ENCODE data around the gene CCR5. TPM values are rescaled to one million over a fixed set of nuclear protein-coding genes. Genes with fewer than 3 reads are reported as not detected.
"Not testable (repeated sequence)": the region's sequence is repeated elsewhere in the genome, so short reads cannot be mapped to it uniquely, and the experiment has no call there.

The CCR5 gene
- 1 to 10 TPM; 3.2 to 8.3 TPM for total RNA-seq
- 10.3 to 23.4 reads per million in 2 donors for total RNA-seq

- Mint-ChIP-seq H3K36me3 (ENCODE audit: low read depth) (peaks cover 7% of the 10 kb centered on the region), H3K27me3 (no peaks in the 10 kb centered on the region), H3K27ac (peak within 1 kb of the TSS; percentile 92), H3K4me3 (peak within 1 kb of the TSS; percentile 81), H3K4me1 (peaks cover 61% of the 10 kb centered on the region)
- DNase-seq (no peak), ATAC-seq (peak; percentile 60)
- H3K9me3 ChIP-seq (ENCODE audit: control insufficient read depth, low read length, poor library complexity, severe bottlenecking), result no peaks in the 10 kb centered on the region
Measured at GRCh38 chr3:46370839-46371518, at the start of gene CCR5. Gene CCR5 (plus strand): TSS chr3:46370946. CDS start chr3:46372903, 1,957 bp downstream.

- Mint-ChIP-seq H3K4me3 (no peak overlapping the region), H3K27ac (no peak overlapping the region), H3K36me3 (ENCODE audit: low read depth) (no peaks in the 10 kb centered on the region), H3K4me1 (no peaks in the 10 kb centered on the region), H3K27me3 (no peaks in the 10 kb centered on the region)
- no peaks in the 10 kb centered on the region for H3K9me3 ChIP-seq (ENCODE audit: control insufficient read depth, low read length, poor library complexity, severe bottlenecking)
- DNase-seq (no peak), ATAC-seq (no peak)
Measured at GRCh38 chr3:46321461-46322104, 49.2 kb upstream of the CCR5 start.

GRCh38 chr3:46324036-46324435, 46.7 kb upstream of the CCR5 start:
- Mint-ChIP-seq H3K4me1 (no peaks in the 10 kb centered on the region), H3K36me3 (ENCODE audit: low read depth) (no peaks in the 10 kb centered on the region), H3K4me3 (no peak overlapping the region), H3K27ac (no peak overlapping the region), H3K27me3 (no peaks in the 10 kb centered on the region)
- ATAC-seq, result no peak
- H3K9me3 ChIP-seq (ENCODE audit: control insufficient read depth, low read length, poor library complexity, severe bottlenecking), result no peaks in the 10 kb centered on the region
- DNase-seq, result no peak

- no peaks in the 10 kb centered on the region for H3K36me3 Mint-ChIP-seq (ENCODE audit: low read depth)
- no peaks in the 10 kb centered on the region for H3K9me3 ChIP-seq (ENCODE audit: control insufficient read depth, low read length, poor library complexity, severe bottlenecking)
- no peaks in the 10 kb centered on the region for H3K27me3 Mint-ChIP-seq
- no peak overlapping the region for H3K4me3 Mint-ChIP-seq
- no peaks in the 10 kb centered on the region for H3K4me1 Mint-ChIP-seq
- H3K27ac Mint-ChIP-seq, result no peak overlapping the region
- ATAC-seq (no peak), DNase-seq (no peak)
Measured at GRCh38 chr3:46325645-46326300, 45.0 kb upstream of the CCR5 start.

GRCh38 chr3:46330676-46331075, 40.1 kb upstream of the CCR5 start:
- not testable (repeated sequence) for H3K27me3 Mint-ChIP-seq; ATAC-seq; H3K36me3 Mint-ChIP-seq (ENCODE audit: low read depth); H3K4me3 Mint-ChIP-seq; H3K9me3 ChIP-seq (ENCODE audit: control insufficient read depth, low read length, poor library complexity, severe bottlenecking); H3K27ac Mint-ChIP-seq; DNase-seq
- peaks cover 10% of the 10 kb centered on the region for H3K4me1 Mint-ChIP-seq

GRCh38 chr3:46334741-46335478, 35.8 kb upstream of the CCR5 start:
- ATAC-seq (no peak), DNase-seq (no peak)
- Mint-ChIP-seq H3K27ac (peak overlapping the region; percentile 8), H3K4me3 (no peak overlapping the region), H3K27me3 (no peaks in the 10 kb centered on the region), H3K4me1 (peaks cover 10% of the 10 kb centered on the region), H3K36me3 (ENCODE audit: low read depth) (no peaks in the 10 kb centered on the region)
- no peaks in the 10 kb centered on the region for H3K9me3 ChIP-seq (ENCODE audit: control insufficient read depth, low read length, poor library complexity, severe bottlenecking)

- Mint-ChIP-seq H3K27me3 (no peaks in the 10 kb centered on the region), H3K4me3 (no peak overlapping the region), H3K27ac (peak overlapping the region; percentile 8), H3K4me1 (peaks cover 10% of the 10 kb centered on the region), H3K36me3 (ENCODE audit: low read depth) (no peaks in the 10 kb centered on the region)
- H3K9me3 ChIP-seq (ENCODE audit: control insufficient read depth, low read length, poor library complexity, severe bottlenecking), result no peaks in the 10 kb centered on the region
- DNase-seq, result no peak
- ATAC-seq, result no peak
Measured at GRCh38 chr3:46335541-46335940, 35.2 kb upstream of the CCR5 start.

GRCh38 chr3:46337911-46338310, 32.8 kb upstream of the CCR5 start:
- Mint-ChIP-seq H3K27me3 (no peaks in the 10 kb centered on the region), H3K4me3 (no peak overlapping the region), H3K4me1 (peaks cover 10% of the 10 kb centered on the region), H3K36me3 (ENCODE audit: low read depth) (no peaks in the 10 kb centered on the region), H3K27ac (no peak overlapping the region)
- DNase-seq, result no peak
- no peaks in the 10 kb centered on the region for H3K9me3 ChIP-seq (ENCODE audit: control insufficient read depth, low read length, poor library complexity, severe bottlenecking)
- ATAC-seq, result no peak

- ATAC-seq (no peak), DNase-seq (no peak)
- no peaks in the 10 kb centered on the region for H3K36me3 Mint-ChIP-seq (ENCODE audit: low read depth)
- no peaks in the 10 kb centered on the region for H3K9me3 ChIP-seq (ENCODE audit: control insufficient read depth, low read length, poor library complexity, severe bottlenecking)
- H3K27me3 Mint-ChIP-seq, result no peaks in the 10 kb centered on the region
- peaks cover 6% of the 10 kb centered on the region for H3K4me1 Mint-ChIP-seq
- H3K4me3 Mint-ChIP-seq, result no peak overlapping the region
- H3K27ac Mint-ChIP-seq, result no peak overlapping the region
Measured at GRCh38 chr3:46338840-46339239, 31.9 kb upstream of the CCR5 start.

GRCh38 chr3:46344476-46344875, 26.3 kb upstream of the CCR5 start:
- H3K27ac Mint-ChIP-seq, result no peak overlapping the region
- H3K4me1 Mint-ChIP-seq, result peaks cover 17% of the 10 kb centered on the region
- ATAC-seq, result no peak

GRCh38 chr3:46348823-46349482, 21.8 kb upstream of the CCR5 start:
- Mint-ChIP-seq H3K27me3 (no peaks in the 10 kb centered on the region), H3K27ac (peak overlapping the region; percentile 95), H3K36me3 (ENCODE audit: low read depth) (peaks cover under 1% of the 10 kb centered on the region), H3K4me3 (peak overlapping the region; percentile 73), H3K4me1 (peaks cover 56% of the 10 kb centered on the region)
- H3K9me3 ChIP-seq (ENCODE audit: control insufficient read depth, low read length, poor library complexity, severe bottlenecking), result no peaks in the 10 kb centered on the region
- no peak for DNase-seq
- ATAC-seq, result peak; percentile 68

More at GRCh38 chr3:46344476-46344875, 26.3 kb upstream of the CCR5 start:
- H3K4me3 Mint-ChIP-seq, result no peak overlapping the region
- no peaks in the 10 kb centered on the region for H3K9me3 ChIP-seq (ENCODE audit: control insufficient read depth, low read length, poor library complexity, severe bottlenecking)
- DNase-seq, result no peak
- H3K36me3 Mint-ChIP-seq (ENCODE audit: low read depth), result no peaks in the 10 kb centered on the region
- H3K27me3 Mint-ChIP-seq, result no peaks in the 10 kb centered on the region

- H3K9me3 ChIP-seq (ENCODE audit: control insufficient read depth, low read length, poor library complexity, severe bottlenecking), result no peaks in the 10 kb centered on the region
- ATAC-seq, result peak; percentile 63
- Mint-ChIP-seq H3K4me1 (peaks cover 61% of the 10 kb centered on the region), H3K4me3 (peak overlapping the region; percentile 73), H3K27ac (peak overlapping the region; percentile 95), H3K27me3 (no peaks in the 10 kb centered on the region), H3K36me3 (ENCODE audit: low read depth) (peaks cover 5% of the 10 kb centered on the region)
- DNase-seq, result no peak
Measured at GRCh38 chr3:46349484-46350261, 21.1 kb upstream of the CCR5 start.

Measured in T-helper 17 cell (primary cell).